GM12875 (cell line): Measurements from ENCODE around the gene ZNF33A.
"Not testable (repeated sequence)": the region's sequence is repeated elsewhere in the genome, so short reads cannot be mapped to it uniquely, and the experiment has no call there.

Experiments used
- H3K4me3 ChIP-seq: one replicate; pipeline ENCODE4 v1.5.1; 2011; ENCODE audit warnings: low read depth, low read length, control low read depth
- TF ChIP-seq, protein P1 (sequence below): IDR thresholded peaks from 2 replicates; pipeline ENCODE4 v1.5.1; 2011; ENCODE audit warnings: low read depth, mild to moderate bottlenecking, control low read depth, inconsistent platforms, low read length, moderate library complexity, borderline replicate concordance; ENCODE audit not compliant: insufficient read depth

ZNF33A gene

DNA sequence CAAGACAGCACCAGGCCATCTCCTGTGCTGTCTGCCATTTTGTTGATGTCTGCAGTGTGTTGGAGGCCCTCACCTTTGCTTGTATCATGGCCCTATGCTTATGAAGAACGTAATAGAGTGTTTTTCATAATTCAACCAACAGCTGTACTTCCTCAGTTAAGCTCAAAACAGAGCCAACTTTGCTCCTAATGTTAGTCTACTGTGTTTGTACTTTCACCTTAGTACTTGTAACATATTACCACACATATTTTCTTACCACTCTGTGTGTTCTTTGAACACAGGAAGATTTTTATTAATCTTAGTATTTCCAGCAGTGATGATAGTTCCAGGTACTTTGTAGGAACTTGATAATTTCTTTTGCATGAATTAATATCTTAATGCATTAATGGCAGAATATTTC, 5.9 kb downstream of the ZNF33A start:
- TF ChIP-seq, protein P1, sequence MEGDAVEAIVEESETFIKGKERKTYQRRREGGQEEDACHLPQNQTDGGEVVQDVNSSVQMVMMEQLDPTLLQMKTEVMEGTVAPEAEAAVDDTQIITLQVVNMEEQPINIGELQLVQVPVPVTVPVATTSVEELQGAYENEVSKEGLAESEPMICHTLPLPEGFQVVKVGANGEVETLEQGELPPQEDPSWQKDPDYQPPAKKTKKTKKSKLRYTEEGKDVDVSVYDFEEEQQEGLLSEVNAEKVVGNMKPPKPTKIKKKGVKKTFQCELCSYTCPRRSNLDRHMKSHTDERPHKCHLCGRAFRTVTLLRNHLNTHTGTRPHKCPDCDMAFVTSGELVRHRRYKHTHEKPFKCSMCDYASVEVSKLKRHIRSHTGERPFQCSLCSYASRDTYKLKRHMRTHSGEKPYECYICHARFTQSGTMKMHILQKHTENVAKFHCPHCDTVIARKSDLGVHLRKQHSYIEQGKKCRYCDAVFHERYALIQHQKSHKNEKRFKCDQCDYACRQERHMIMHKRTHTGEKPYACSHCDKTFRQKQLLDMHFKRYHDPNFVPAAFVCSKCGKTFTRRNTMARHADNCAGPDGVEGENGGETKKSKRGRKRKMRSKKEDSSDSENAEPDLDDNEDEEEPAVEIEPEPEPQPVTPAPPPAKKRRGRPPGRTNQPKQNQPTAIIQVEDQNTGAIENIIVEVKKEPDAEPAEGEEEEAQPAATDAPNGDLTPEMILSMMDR = no peak
- H3K4me3 ChIP-seq = no peak overlapping the region

GRCh38 chr10:38019124-38019523, 8.6 kb downstream of the ZNF33A start:
- H3K4me3 ChIP-seq = not testable (repeated sequence)

- TF ChIP-seq, protein P1 = no peak
- H3K4me3 ChIP-seq = no peak overlapping the region
These were observed 14.8 kb downstream of the ZNF33A start for GRCh38 chr10:38025283-38025682.

GRCh38 chr10:38027986-38028385, 17.5 kb downstream of the ZNF33A start:
- TF ChIP-seq, protein P1 = no peak
- H3K4me3 ChIP-seq = no peak overlapping the region

GRCh38 chr10:38032886-38033285, 22.4 kb downstream of the ZNF33A start:
- TF ChIP-seq, protein P1 = no peak
- H3K4me3 ChIP-seq = no peak overlapping the region

DNA sequence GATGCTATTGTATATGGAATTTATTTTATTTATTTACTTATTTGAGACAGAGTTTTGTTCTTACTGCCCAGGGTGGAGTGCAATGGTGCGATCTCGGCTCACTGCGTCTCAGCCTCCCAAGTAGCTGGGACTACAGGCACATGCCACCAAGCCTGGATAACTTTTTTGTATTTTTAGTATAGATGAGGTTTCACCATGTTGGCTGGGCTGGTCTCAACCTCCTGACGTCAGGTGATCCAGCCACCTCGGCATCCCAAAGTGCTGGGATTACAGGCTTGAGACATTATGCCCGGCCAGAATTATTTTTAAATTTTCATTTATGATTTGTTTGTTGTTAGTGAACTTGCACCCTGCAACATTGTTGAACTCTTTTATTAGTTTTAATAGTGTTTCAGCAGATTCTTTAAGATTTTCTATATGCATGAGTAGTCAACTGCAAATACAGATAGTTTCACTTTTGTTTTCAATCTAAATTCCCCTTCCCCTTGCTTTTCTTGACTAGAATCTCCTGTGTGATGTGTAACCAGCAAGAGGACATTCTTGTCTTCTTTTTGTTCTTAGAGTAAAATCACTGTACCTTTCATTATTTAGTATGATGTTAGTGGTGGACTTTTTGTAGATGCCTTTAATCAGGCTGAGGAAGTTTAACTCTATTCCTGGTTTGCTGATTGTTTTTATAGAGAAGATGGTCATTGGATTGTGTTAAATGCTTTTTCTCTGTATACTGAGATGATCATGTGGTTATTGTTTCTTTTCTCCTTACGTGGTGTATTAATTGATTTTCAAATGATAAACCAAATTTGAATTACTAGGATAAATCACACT, 27.8 kb downstream of the ZNF33A start:
- H3K4me3 ChIP-seq = no peak overlapping the region
- TF ChIP-seq, protein P1 = no peak

DNA sequence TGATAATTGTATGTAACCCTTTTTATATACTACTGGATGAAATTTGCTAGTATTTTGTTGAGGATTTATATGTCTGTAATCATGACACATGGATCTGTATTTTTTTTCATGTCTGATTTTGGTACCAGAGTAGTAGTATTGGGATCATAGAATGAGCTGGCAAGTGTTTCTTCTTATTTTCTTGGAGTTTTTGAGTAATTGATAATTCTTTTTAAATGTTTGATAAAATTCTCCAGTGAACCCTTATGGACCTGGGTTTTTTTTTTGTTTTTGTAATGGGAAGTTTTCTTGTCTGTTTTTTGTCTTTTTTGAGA, 28.4 kb downstream of the ZNF33A start:
- no peak overlapping the region for H3K4me3 ChIP-seq
- TF ChIP-seq, protein P1 = no peak
